Smooth muscle cell (in vitro differentiated cells): ENCODE data around the gene ADAMTSL5. TPM values are rescaled to one million over a fixed set of nuclear protein-coding genes. Genes with fewer than 3 reads are reported as not detected.

Experiments
- DNase-seq: peaks from one replicate; lab custom pipeline; 2025; ENCODE audit not compliant: unreplicated experiment; lab: John Stamatoyannopoulos, UW
- H2AFZ ChIP-seq: fragments of 200-600 bp; sonication (generic); 2 replicates; pipeline ENCODE4 v1.6.0; 2016; ENCODE audit warnings: antibody characterized with exemption, low read depth, mild to moderate bottlenecking
- H3F3A ChIP-seq: fragments of 200-600 bp; sonication (generic); 2 replicates; pipeline ENCODE4 v1.6.0; 2017; ENCODE audit warnings: antibody characterized with exemption, low read depth
- H3K27ac ChIP-seq: fragments of 200-600 bp; sonication (generic); 2 replicates; pipeline ENCODE4 v1.5.1; 2016; ENCODE audit warnings: low read depth, mild to moderate bottlenecking
- H3K27me3 ChIP-seq: fragments of 200-600 bp; sonication (generic); 2 replicates; pipeline ENCODE4 v1.6.1; 2016; ENCODE audit warnings: low read depth, mild to moderate bottlenecking
- H3K36me3 ChIP-seq: fragments of 200-600 bp; sonication (generic); 2 replicates; pipeline ENCODE4 v1.5.1; 2016; ENCODE audit warnings: low read depth
- H3K4me1 ChIP-seq: fragments of 200-600 bp; sonication (generic); 2 replicates; pipeline ENCODE4 v1.5.1; 2016; ENCODE audit warnings: low read depth
- H3K4me2 ChIP-seq: fragments of 200-600 bp; sonication (generic); 2 replicates; pipeline ENCODE4 v1.6.0; 2016; ENCODE audit warnings: mild to moderate bottlenecking
- H3K4me3 ChIP-seq: fragments of 200-600 bp; sonication (generic); 2 replicates; pipeline ENCODE4 v1.5.1; 2016; ENCODE audit warnings: mild to moderate bottlenecking
- H3K79me2 ChIP-seq: fragments of 200-600 bp; sonication (generic); 2 replicates; pipeline ENCODE4 v1.6.0; 2016; ENCODE audit warnings: low read depth, mild to moderate bottlenecking
- H3K9ac ChIP-seq: fragments of 200-600 bp; sonication (generic); 2 replicates; pipeline ENCODE4 v1.6.0; 2016; ENCODE audit warnings: low read depth
- H3K9me3 ChIP-seq: fragments of 200-600 bp; sonication (generic); replicated peaks from 2 replicates; pipeline ENCODE4 v1.5.1; 2016; ENCODE audit warnings: low read depth
- H4K20me1 ChIP-seq: fragments of 200-600 bp; sonication (generic); 2 replicates; pipeline ENCODE4 v1.6.0; 2016; ENCODE audit warnings: low read depth
- WGBS: methylation state at CpG from one replicate; pipeline ENCODE4 v1.1.7; 2016; ENCODE audit warnings: low lambda C conversion rate; 5-methylcytosine and 5-hydroxymethylcytosine counted together
- polyA plus RNA-seq: library from polyadenylated mRNA; unstranded; fragments of >200 nt; fragmentation: Nextera tagmentation; extraction: Ambion mirVana; gene quantifications from 2 replicates; pipeline ENCODE4 v1.2.1, GENCODE V29; 2016
- total RNA-seq: library from RNA; depleted of rRNA; stranded (reverse); fragments of >200 nt; gene quantifications from 2 replicates; pipeline ENCODE4 v1.2.3, GENCODE V29; 2014
- TF ChIP-seq, protein P1 (sequence below): fragments of 200-600 bp; sonication (generic); IDR thresholded peaks from 2 replicates; pipeline ENCODE4 v1.5.1; 2017; ENCODE audit warnings: borderline replicate concordance, mild to moderate bottlenecking, antibody characterized with exemption; ENCODE audit not compliant: insufficient read depth, poor library complexity, severe bottlenecking

The ADAMTSL5 gene
- total and polyA plus RNA-seq, 2 experiments from 2014 or later, result 16.4 to 24.3 TPM

GRCh38 chr19:1505012-1505411 lies 7.8 kb downstream of the ADAMTSL5 start:
- H3K4me3 ChIP-seq, result no peak overlapping the region
- no peaks in the 10 kb centered on the region for H3K36me3 ChIP-seq
- no peak overlapping the region for H3K27ac ChIP-seq
- H2AFZ ChIP-seq, result no peak overlapping the region
- H3K79me2 ChIP-seq, result no peaks in the 10 kb centered on the region
- 86% methylated on average over 8 of the region's 8 CpGs for WGBS
- H3K4me1 ChIP-seq, result peaks cover 13% of the 10 kb centered on the region
- H4K20me1 ChIP-seq, result no peaks in the 10 kb centered on the region
- TF ChIP-seq, protein P1, sequence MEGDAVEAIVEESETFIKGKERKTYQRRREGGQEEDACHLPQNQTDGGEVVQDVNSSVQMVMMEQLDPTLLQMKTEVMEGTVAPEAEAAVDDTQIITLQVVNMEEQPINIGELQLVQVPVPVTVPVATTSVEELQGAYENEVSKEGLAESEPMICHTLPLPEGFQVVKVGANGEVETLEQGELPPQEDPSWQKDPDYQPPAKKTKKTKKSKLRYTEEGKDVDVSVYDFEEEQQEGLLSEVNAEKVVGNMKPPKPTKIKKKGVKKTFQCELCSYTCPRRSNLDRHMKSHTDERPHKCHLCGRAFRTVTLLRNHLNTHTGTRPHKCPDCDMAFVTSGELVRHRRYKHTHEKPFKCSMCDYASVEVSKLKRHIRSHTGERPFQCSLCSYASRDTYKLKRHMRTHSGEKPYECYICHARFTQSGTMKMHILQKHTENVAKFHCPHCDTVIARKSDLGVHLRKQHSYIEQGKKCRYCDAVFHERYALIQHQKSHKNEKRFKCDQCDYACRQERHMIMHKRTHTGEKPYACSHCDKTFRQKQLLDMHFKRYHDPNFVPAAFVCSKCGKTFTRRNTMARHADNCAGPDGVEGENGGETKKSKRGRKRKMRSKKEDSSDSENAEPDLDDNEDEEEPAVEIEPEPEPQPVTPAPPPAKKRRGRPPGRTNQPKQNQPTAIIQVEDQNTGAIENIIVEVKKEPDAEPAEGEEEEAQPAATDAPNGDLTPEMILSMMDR, result no peak
- H3F3A ChIP-seq, result peaks cover 14% of the 10 kb centered on the region
- H3K9ac ChIP-seq, result no peak overlapping the region
- no peak for DNase-seq
- H3K27me3 ChIP-seq, result peaks cover 7% of the 10 kb centered on the region
- H3K4me2 ChIP-seq, result no peak overlapping the region
- no peaks in the 10 kb centered on the region for H3K9me3 ChIP-seq

DNA sequence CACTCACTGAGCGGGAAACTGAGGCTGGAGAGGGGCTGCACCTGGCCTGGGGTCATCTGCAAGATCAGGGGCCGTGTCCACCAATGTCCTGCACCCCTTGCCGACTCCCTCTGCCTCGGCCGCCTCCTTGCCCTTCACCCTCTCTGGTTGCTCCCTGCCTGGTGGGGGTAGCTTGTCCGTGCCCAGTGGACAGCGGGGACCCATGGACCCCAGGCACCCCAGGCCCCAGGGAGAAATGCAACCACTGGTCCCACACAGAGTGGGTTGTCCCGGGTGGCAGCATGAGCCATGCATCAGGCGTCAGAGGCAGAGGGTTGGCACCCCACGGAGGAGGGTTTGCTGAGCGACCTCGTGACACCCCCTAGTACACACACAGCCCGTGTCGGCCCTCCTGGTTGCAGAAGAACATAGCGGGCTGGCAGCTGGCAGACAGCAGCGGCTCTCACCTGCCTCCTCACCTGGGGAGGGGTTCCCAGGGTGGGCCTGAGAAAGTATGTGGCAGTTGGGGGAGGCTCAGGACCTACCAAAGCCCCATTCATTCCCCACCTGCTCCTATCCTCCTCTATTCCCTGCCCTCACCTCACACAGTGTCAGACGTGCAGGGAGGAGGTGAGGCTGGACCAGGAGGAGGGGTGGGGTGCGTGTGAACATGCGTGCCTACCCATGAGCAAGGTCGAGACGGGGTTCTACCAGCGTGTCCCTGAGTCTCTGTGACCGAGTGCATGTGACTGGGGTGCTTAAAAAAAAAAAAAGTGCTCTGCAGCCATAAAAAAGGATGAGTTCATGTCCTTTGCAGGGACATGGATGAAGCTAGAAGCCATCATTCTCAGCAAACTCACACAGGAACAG lies 8.7 kb downstream of the ADAMTSL5 start:
- peaks cover 8% of the 10 kb centered on the region for H3K4me1 ChIP-seq
- no peaks in the 10 kb centered on the region for H3K9me3 ChIP-seq

DNA sequence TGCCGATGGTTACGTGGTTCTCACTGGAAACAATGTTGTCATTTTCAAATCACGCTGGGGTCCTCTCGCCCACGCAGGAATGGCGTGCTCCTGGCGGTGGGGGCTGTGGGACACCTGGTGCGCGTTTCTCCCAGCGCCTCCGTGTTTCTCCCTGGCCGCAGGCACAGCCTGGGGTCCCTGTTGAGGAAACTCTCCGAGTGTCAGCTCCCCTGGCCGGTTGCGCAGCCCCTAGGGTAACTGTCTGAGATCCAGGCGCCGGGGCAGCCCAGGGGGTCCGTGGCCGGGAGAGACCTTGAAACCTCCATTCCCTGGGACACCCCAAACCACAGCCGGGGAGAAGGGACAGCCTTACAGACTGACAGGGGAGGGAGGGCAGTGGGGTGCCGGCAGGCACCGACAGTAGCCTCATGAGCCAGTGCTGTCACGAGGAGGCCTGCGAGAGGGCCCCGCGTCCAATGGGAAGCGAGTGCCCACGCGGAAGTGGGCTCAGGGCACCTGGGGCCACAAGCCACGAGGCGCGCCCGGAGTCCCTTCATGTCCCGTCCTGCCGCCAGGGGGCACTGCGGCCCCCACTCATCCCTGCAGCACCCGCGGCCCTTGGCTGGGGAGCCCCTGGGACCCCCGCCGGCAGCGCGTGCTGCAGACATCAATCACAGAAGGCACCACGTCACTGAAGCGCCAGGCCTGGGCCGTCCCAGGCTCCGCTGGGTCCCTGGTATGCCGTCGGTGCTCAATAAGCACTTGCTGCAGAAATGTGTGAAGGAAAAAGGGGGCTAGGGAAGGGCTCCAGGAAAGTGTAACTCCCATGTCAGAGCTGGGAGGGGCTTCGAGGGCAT lies 9.5 kb downstream of the ADAMTSL5 start:
- Histone ChIP-seq H3K9me3 (no peaks in the 10 kb centered on the region), H3K9ac (no peak overlapping the region), H3K4me1 (peaks cover 8% of the 10 kb centered on the region), H3K4me2 (peak overlapping the region; percentile 74), H4K20me1 (no peaks in the 10 kb centered on the region), H3K4me3 (peak overlapping the region; percentile 17), H3K27ac (no peak overlapping the region), H3K79me2 (no peaks in the 10 kb centered on the region), H3K27me3 (peaks cover 7% of the 10 kb centered on the region), H3K36me3 (no peaks in the 10 kb centered on the region), H2AFZ (no peak overlapping the region), H3F3A (peaks cover 2% of the 10 kb centered on the region)
- TF ChIP-seq, protein P1, result peak; percentile 71
- WGBS, result 18% methylated on average over 40 of the region's 49 CpGs
- peak; percentile 12 for DNase-seq

More for the DNA sequence above, 8.7 kb downstream of the ADAMTSL5 start:
- H4K20me1 ChIP-seq, result no peaks in the 10 kb centered on the region
- H3K9ac ChIP-seq, result no peak overlapping the region
- no peaks in the 10 kb centered on the region for H3K36me3 ChIP-seq
- no peak for DNase-seq
- 75% methylated on average over 23 of the region's 23 CpGs for WGBS
- peaks cover 7% of the 10 kb centered on the region for H3K27me3 ChIP-seq
- no peak overlapping the region for H2AFZ ChIP-seq
- H3F3A ChIP-seq, result peaks cover 7% of the 10 kb centered on the region
- no peaks in the 10 kb centered on the region for H3K79me2 ChIP-seq
- no peak overlapping the region for H3K4me3 ChIP-seq
- TF ChIP-seq, protein P1, result no peak
- H3K27ac ChIP-seq, result no peak overlapping the region
- H3K4me2 ChIP-seq, result no peak overlapping the region
